Measurements from ENCODE around the gene XAGE5.
"Not testable (repeated sequence)": the region's sequence is repeated elsewhere in the genome, so short reads cannot be mapped to it uniquely, and the experiment has no call there.

Gene XAGE5

GRCh38 chrX:52811065-52811625 is at the start of gene XAGE5:
Gene XAGE5, plus strand, starts transcription at chrX:52811287. Its CDS starts 1,280 bp downstream, at chrX:52812567.
- DNase-seq, result no peak

GRCh38 chrX:52765983-52766382 is 45.1 kb upstream of the XAGE5 start:
- not testable (repeated sequence) for DNase-seq

- DNase-seq, result not testable (repeated sequence)
Measured at GRCh38 chrX:52773504-52773903, 37.6 kb upstream of the XAGE5 start.

- DNase-seq, result not testable (repeated sequence)
Measured at GRCh38 chrX:52797327-52797726, 13.8 kb upstream of the XAGE5 start, which contains the start of gene SPANXN5. Gene SPANXN5, minus strand, starts transcription at chrX:52797427. Its CDS starts 79 bp downstream, at chrX:52797348.

GRCh38 chrX:52804876-52805275 is 6.2 kb upstream of the XAGE5 start:
- DNase-seq, result not testable (repeated sequence)

GRCh38 chrX:52819788-52820187 is 8.7 kb downstream of the XAGE5 start:
- DNase-seq, result no peak

GRCh38 chrX:52821079-52821760 is 10.1 kb downstream of the XAGE5 start:
- DNase-seq, result no peak

GRCh38 chrX:52824608-52825007 is 13.5 kb downstream of the XAGE5 start:
- DNase-seq, result no peak

- no peak for DNase-seq
Measured at GRCh38 chrX:52830551-52830950, 19.5 kb downstream of the XAGE5 start.

GRCh38 chrX:52839137-52839536 is 28.1 kb downstream of the XAGE5 start:
- no peak for DNase-seq

GRCh38 chrX:52843619-52844018 is 32.5 kb downstream of the XAGE5 start:
- not testable (repeated sequence) for DNase-seq

- no peak for DNase-seq
Measured at GRCh38 chrX:52852110-52852860, 41.2 kb downstream of the XAGE5 start.

- not testable (repeated sequence) for DNase-seq
Measured at GRCh38 chrX:52856991-52857525, 46.0 kb downstream of the XAGE5 start.

- DNase-seq, result no peak
Measured at GRCh38 chrX:52865343-52865998, 54.4 kb downstream of the XAGE5 start.

All from retina (tissue), 1 donor.